HCT116 (cell line): ENCODE results near the gene FBXO31. TPM values are rescaled to one million over a fixed set of nuclear protein-coding genes. Genes with fewer than 3 reads are reported as not detected.

Experiments used
- ATAC-seq: fragments of 200-7000 bp; cut with Tn5 transposase; 2 replicates; pipeline ENCODE4 v1.9.1; 2020; ENCODE audit warnings: mild to moderate bottlenecking, moderate library complexity
- BruUV-seq: library from RNA; stranded (reverse); fragments of 400-500 nt; replicated peaks from 2 replicates; lab custom pipeline; 2021; lab: Mats Ljungman, UMichigan
- CTCF ChIA-PET: fragments of 300-600 bp; sonication (Branson Sonifier 250); formaldehyde crosslinking; loops from one replicate; lab custom pipeline; 2021; ENCODE audit warnings: antibody characterized with exemption; lab: Charles Lee
- POLR2A ChIA-PET: fragments of 300-600, 350-600 bp; sonication (Branson Sonifier 250); formaldehyde crosslinking; loops from one replicate; lab custom pipeline; 2021; ENCODE audit warnings: antibody characterized with exemption; lab: Charles Lee
- RAD21 ChIA-PET, 2 experiments: fragments of 300-600 bp; sonication (Branson Sonifier 250); formaldehyde crosslinking; loops; one replicate each; lab custom pipeline; 2023; ENCODE audit warnings: low total read pairs in 2 of 2; ENCODE audit not compliant: uncharacterized antibody in 2 of 2, unreplicated experiment in 2 of 2, low non-redundant PET in 1 of 2; lab: Charles Lee
- DNase-seq: peaks from one replicate; pipeline ENCODE4 v3.0.0-alpha.2; 2010; ENCODE audit warnings: low read depth, low spot score
- H2AFZ ChIP-seq: fragments of 200-600 bp; shearing (Covaris generic), sonication (generic); 2 replicates; pipeline ENCODE4 v1.6.1; 2017; ENCODE audit warnings: low read depth, mixed run types, mixed read lengths, antibody characterized with exemption, low read length; ENCODE audit not compliant: poor library complexity, severe bottlenecking
- H3K27ac ChIP-seq: 2 replicates; pipeline ENCODE4 v1.5.1; 2012; ENCODE audit warnings: low read depth, low read length
- H3K27me3 ChIP-seq: fragments of 200-600 bp; sonication (generic); 2 replicates; pipeline ENCODE4 v1.6.1; 2016; ENCODE audit warnings: mixed run types, low read length, mixed read lengths; ENCODE audit not compliant: insufficient read depth
- H3K36me3 ChIP-seq, 2 experiments: fragments of 200-500 bp in 1 of 2; fragments of 200-600 bp in 1 of 2; sonication (Bioruptor generic) in 1 of 2; sonication (generic) in 1 of 2; 2 replicates each; pipeline versions ENCODE4 v1.5.1 to v1.6.1; 2014 to 2016; ENCODE audit warnings: low read length in 2 of 2, inconsistent platforms in 1 of 2, mixed read lengths in 1 of 2, mixed run types in 1 of 2; ENCODE audit not compliant: insufficient read depth in 2 of 2, control insufficient read depth in 1 of 2
- H3K4me1 ChIP-seq, 2 experiments: fragments of 200-600 bp in 1 of 2; sonication (generic) in 1 of 2; 2 replicates each; pipeline versions ENCODE4 v1.5.1 to v1.6.1; 2012 to 2017; ENCODE audit warnings: low read length in 2 of 2, inconsistent platforms in 1 of 2, mild to moderate bottlenecking in 1 of 2, mixed read lengths in 1 of 2, mixed run types in 1 of 2, moderate library complexity in 1 of 2; ENCODE audit not compliant: insufficient read depth in 2 of 2, control insufficient read depth in 1 of 2
- H3K4me2 ChIP-seq: fragments of 200-600 bp; sonication (generic); 2 replicates; pipeline ENCODE4 v1.6.1; 2017; ENCODE audit warnings: mixed run types, low read length, mixed read lengths
- H3K4me3 ChIP-seq, 2 experiments: fragments of 200-600 bp in 1 of 2; sonication (generic) in 1 of 2; replicated peaks in 1 of 2; 2 replicates each; pipeline ENCODE4 v1.5.1; 2011 to 2016; ENCODE audit warnings: low read length in 2 of 2, control low read depth in 1 of 2, low read depth in 1 of 2, mild to moderate bottlenecking in 1 of 2, mixed read lengths in 1 of 2, mixed run types in 1 of 2
- H3K79me2 ChIP-seq: fragments of 200-600 bp; sonication (generic); 2 replicates; pipeline ENCODE4 v1.6.1; 2017; ENCODE audit warnings: mild to moderate bottlenecking, mixed run types, low read length, moderate library complexity, mixed read lengths; ENCODE audit not compliant: insufficient read depth
- H3K9ac ChIP-seq: fragments of 200-600 bp; sonication (generic); 2 replicates; pipeline ENCODE4 v1.6.1; 2016; ENCODE audit warnings: low read length, mixed read lengths
- H3K9me2 ChIP-seq: fragments of 200-600 bp; sonication (generic), shearing (Covaris generic); 2 replicates; pipeline ENCODE4 v1.6.1; 2017; ENCODE audit warnings: mixed run types, mild to moderate bottlenecking, moderate library complexity; ENCODE audit not compliant: insufficient read depth
- H3K9me3 ChIP-seq, 2 experiments: fragments of 200-500 bp in 1 of 2; fragments of 200-600 bp in 1 of 2; sonication (Bioruptor generic) in 1 of 2; sonication (generic) in 1 of 2; 2 replicates each; pipeline ENCODE4 v1.6.1; 2014 to 2017; ENCODE audit warnings: low read length in 2 of 2, mixed read lengths in 2 of 2, inconsistent platforms in 1 of 2, low read depth in 1 of 2, mild to moderate bottlenecking in 1 of 2, mixed run types in 1 of 2, moderate library complexity in 1 of 2; ENCODE audit not compliant: control insufficient read depth in 1 of 2, insufficient read depth in 1 of 2
- H4K20me1 ChIP-seq: fragments of 200-600 bp; sonication (generic), shearing (Covaris generic); 2 replicates; pipeline ENCODE4 v1.6.1; 2017; ENCODE audit warnings: mixed run types, mild to moderate bottlenecking, moderate library complexity; ENCODE audit not compliant: insufficient read depth
- CBX3 ChIP-seq: IDR thresholded peaks from 2 replicates; pipeline ENCODE4 v1.6.1; 2012; ENCODE audit warnings: low read depth
- CEBPB ChIP-seq: IDR thresholded peaks from 2 replicates; pipeline ENCODE4 v1.6.1; 2012; ENCODE audit warnings: low read depth
- CTCF ChIP-seq, 3 experiments: fragments of 200-600 bp in 1 of 3; sonication (generic) in 1 of 3; IDR thresholded peaks in 2 of 3; conservative IDR thresholded peaks in 1 of 3; 2 replicates each; pipeline ENCODE4 v1.5.1; 2012 to 2017; ENCODE audit warnings: low read depth in 2 of 3, low read length in 2 of 3, antibody characterized with exemption in 1 of 3, borderline replicate concordance in 1 of 3, control low read depth in 1 of 3, mild to moderate bottlenecking in 1 of 3, mixed read lengths in 1 of 3, mixed run types in 1 of 3, moderate library complexity in 1 of 3; ENCODE audit not compliant: insufficient read depth in 1 of 3
- EGR1 ChIP-seq: IDR thresholded peaks from 2 replicates; pipeline ENCODE4 v1.6.1; 2012; ENCODE audit warnings: low read depth
- ELF1 ChIP-seq: IDR thresholded peaks from 2 replicates; pipeline ENCODE4 v1.6.1; 2012; ENCODE audit warnings: low read depth, borderline replicate concordance
- EZH2 ChIP-seq: fragments of 200-600 bp; sonication (generic); IDR thresholded peaks from 2 replicates; pipeline ENCODE4 v1.6.1; 2017; ENCODE audit warnings: antibody characterized with exemption, mixed run types
- FOSL1 ChIP-seq: IDR thresholded peaks from 2 replicates; pipeline ENCODE4 v1.6.1; 2012; ENCODE audit warnings: low read depth
- JUND ChIP-seq: IDR thresholded peaks from 2 replicates; pipeline ENCODE4 v1.6.1; 2012
- MAX ChIP-seq: IDR thresholded peaks from 2 replicates; pipeline ENCODE4 v1.6.1; 2012
- POLR2AphosphoS5 ChIP-seq: IDR thresholded peaks from 2 replicates; pipeline ENCODE4 v1.6.1; 2011; ENCODE audit warnings: mild to moderate bottlenecking, low read depth, low read length, moderate library complexity
- RAD21 ChIP-seq: IDR thresholded peaks from 2 replicates; pipeline ENCODE4 v1.6.1; 2012; ENCODE audit warnings: low read depth, mild to moderate bottlenecking
- REST ChIP-seq: IDR thresholded peaks from 2 replicates; pipeline ENCODE4 v1.6.1; 2012; ENCODE audit warnings: low read depth
- SIN3A ChIP-seq: IDR thresholded peaks from 2 replicates; pipeline ENCODE4 v1.6.1; 2012; ENCODE audit warnings: low read depth
- SRF ChIP-seq: IDR thresholded peaks from 2 replicates; pipeline ENCODE4 v1.6.1; 2012; ENCODE audit warnings: low read depth
- ZBTB33 ChIP-seq: IDR thresholded peaks from 2 replicates; pipeline ENCODE4 v1.6.1; 2011; ENCODE audit warnings: mild to moderate bottlenecking, low read length, moderate library complexity; ENCODE audit not compliant: insufficient replicate concordance; ENCODE audit errors: extremely low read depth
- ZNF274 ChIP-seq: fragments of 200-500 bp; sonication (Bioruptor generic); IDR thresholded peaks from 2 replicates; pipeline ENCODE4 v1.6.1; 2014; ENCODE audit warnings: mild to moderate bottlenecking, low read depth, low read length, inconsistent platforms
- intact Hi-C: fragments of 100-400 bp; cut with micrococcal nuclease; formaldehyde crosslinking; loops from 2 replicates; pipeline ENCODE4 v1.10.0; 2022
- total RNA-seq: library from RNA; stranded (reverse); gene quantifications from one replicate; pipeline ENCODE4 v1.2.1, GENCODE V29; 2021; ENCODE audit not compliant: unreplicated experiment

FBXO31 gene
- total RNA-seq, 1 experiment from 2014 or later: 52.1 TPM

GRCh38 chr16:87366930-87367329 is 16.6 kb downstream of the FBXO31 start:
- TF ChIP-seq CBX3: no peak
- TF ChIP-seq CEBPB: no peak
- TF ChIP-seq REST: no peak
- TF ChIP-seq CTCF (IDR thresholded peaks at IDR 0.05 in 2 of 3, conservative IDR thresholded peaks at IDR 0.05 in 1 of 3; ENCODE audit: borderline replicate concordance in 1 of 3, insufficient read depth in 1 of 3, low read depth in 2 of 3, low read length in 2 of 3): no peak
- no peak for TF ChIP-seq FOSL1
- no peak for TF ChIP-seq ELF1
- no peak for TF ChIP-seq EGR1
- TF ChIP-seq JUND: no peak
- no peak for TF ChIP-seq ZBTB33
- TF ChIP-seq POLR2AphosphoS5: no peak
- no peak for TF ChIP-seq RAD21
- TF ChIP-seq EZH2: no peak
- no peak for TF ChIP-seq SIN3A
- TF ChIP-seq MAX: no peak
- TF ChIP-seq SRF: no peak
- no peak for TF ChIP-seq ZNF274
- H2AFZ ChIP-seq: no peak overlapping the region
- peaks cover 3 to 12% of the 10 kb centered on the region in 2 experiments; a peak in 1 of 4 replicates for H3K36me3 ChIP-seq
- H3K4me3 ChIP-seq: no peak overlapping the region
- no TSS peak for BruUV-seq
- H3K4me2 ChIP-seq: no peak overlapping the region
- no peaks in the 10 kb centered on the region for H3K9me3 ChIP-seq
- CTCF ChIA-PET: no interaction called here
- H3K9me2 ChIP-seq: no peaks in the 10 kb centered on the region
- RAD21 ChIA-PET: no interaction called here
- H3K9ac ChIP-seq: no peak overlapping the region
- ATAC-seq (no peak), DNase-seq (no peak)
- H3K27ac ChIP-seq: no peak overlapping the region
- intact Hi-C loops: no loop called here
- H3K79me2 ChIP-seq: peaks cover 94% of the 10 kb centered on the region
- H4K20me1 ChIP-seq: peaks cover 16% of the 10 kb centered on the region; the same call in 1 of the 2 replicates
- peaks cover 0 to 7% of the 10 kb centered on the region in 2 experiments; a peak in 2 of 4 replicates for H3K4me1 ChIP-seq
- no peaks in the 10 kb centered on the region for H3K27me3 ChIP-seq
- POLR2A ChIA-PET: no interaction called here
